ENCODE measurements around the gene SREK1. TPM values are rescaled to one million over a fixed set of nuclear protein-coding genes. Genes with fewer than 3 reads are reported as not detected.

SREK1 gene
- total RNA-seq, 1 experiment from 2014 or later, result 65.6 TPM

- peak; percentile 44; the same call in 1 of the 2 replicates for ATAC-seq
- RAD21 ChIA-PET (ENCODE audit: low non-redundant PET in 1 of 2, low total read pairs in 2 of 2, uncharacterized antibody in 2 of 2, unreplicated experiment in 2 of 2), result interaction anchor here in 1 of 2 experiments (0.6 kb wide), 1 partner anchor 554 kb away, joined by 3 read pairs; no protein-coding TSS in a partner anchor
- TSS peak; percentile 99 for BruUV-seq (replicated peaks)
- TF ChIP-seq JUND (IDR thresholded peaks at IDR 0.05) (no peak), SP1 (IDR thresholded peaks at IDR 0.05; ENCODE audit: low read depth) (no peak), CBX3 (IDR thresholded peaks at IDR 0.05; ENCODE audit: low read depth) (no peak), CTCF (IDR thresholded peaks at IDR 0.05 in 2 of 3, conservative IDR thresholded peaks at IDR 0.05 in 1 of 3; ENCODE audit: borderline replicate concordance in 1 of 3, insufficient read depth in 1 of 3, low read depth in 2 of 3, low read length in 2 of 3) (no peak)
- POLR2A ChIA-PET, result interaction anchor here (1.2 kb wide), 1 partner anchor 13 kb away, joined by 6 read pairs; no protein-coding TSS in a partner anchor
- H4K20me1 ChIP-seq (ENCODE audit: insufficient read depth), result peaks cover 6% of the 10 kb centered on the region; the same call in 1 of the 2 replicates
- peaks cover 0 to 9% of the 10 kb centered on the region in 2 experiments; a peak in 1 of 4 replicates for H3K36me3 ChIP-seq (ENCODE audit: control insufficient read depth in 1 of 2, insufficient read depth in 2 of 2, low read length in 2 of 2)
- peaks cover 41% of the 10 kb centered on the region for H3K79me2 ChIP-seq (ENCODE audit: insufficient read depth, low read length)
- peak overlapping the region; percentile 81 for H3K9ac ChIP-seq (ENCODE audit: low read length)
- no peaks in the 10 kb centered on the region for H3K9me2 ChIP-seq (ENCODE audit: insufficient read depth)
- intact Hi-C loops (cut with micrococcal nuclease), result loop anchor here (2.0 to 5.0 kb wide), 3 partner anchors 217 to 421 kb away; partner anchors contain the start of genes ERBIN, NLN and SGTB
- H3K9me3 ChIP-seq (ENCODE audit: control insufficient read depth in 1 of 2, insufficient read depth in 1 of 2, low read depth in 1 of 2, low read length in 2 of 2), result no peaks in the 10 kb centered on the region
- DNase-seq (ENCODE audit: low read depth, low spot score), result no peak
- peak overlapping the region; percentile 89 for H3K27ac ChIP-seq (ENCODE audit: low read depth, low read length)
- peak overlapping the region; percentile 89 for H3K4me2 ChIP-seq (ENCODE audit: low read length)
- CTCF ChIA-PET, result no interaction called here
- H3K4me3 ChIP-seq (replicated peaks in 1 of 2; ENCODE audit: low read depth in 1 of 2, low read length in 2 of 2), result peak overlapping the region; percentile 74 to 84
- peaks cover 7 to 19% of the 10 kb centered on the region in 2 experiments; a peak in 3 of 4 replicates for H3K4me1 ChIP-seq (ENCODE audit: control insufficient read depth in 1 of 2, insufficient read depth in 2 of 2, low read length in 2 of 2)
- peak overlapping the region; percentile 77 for H2AFZ ChIP-seq (ENCODE audit: low read depth, low read length, poor library complexity, severe bottlenecking)
- no peaks in the 10 kb centered on the region for H3K27me3 ChIP-seq (ENCODE audit: insufficient read depth, low read length)
Measured at GRCh38 chr5:66143473-66144073, 527 bp upstream of the SREK1 start.

- H3K9me3 ChIP-seq (ENCODE audit: control insufficient read depth in 1 of 2, insufficient read depth in 1 of 2, low read depth in 1 of 2, low read length in 2 of 2), result no peaks in the 10 kb centered on the region
- intact Hi-C loops (cut with micrococcal nuclease), result loop anchor here (2.0 to 5.0 kb wide), 3 partner anchors 218 to 422 kb away; partner anchors contain the start of genes ERBIN, NLN and SGTB
- ATAC-seq, result peak; percentile 41
- H3K27ac ChIP-seq (ENCODE audit: low read depth, low read length), result peak overlapping the region; percentile 89
- H3K36me3 ChIP-seq (ENCODE audit: control insufficient read depth in 1 of 2, insufficient read depth in 2 of 2, low read length in 2 of 2), result peaks cover 0 to 9% of the 10 kb centered on the region in 2 experiments; a peak in 1 of 4 replicates
- H3K9me2 ChIP-seq (ENCODE audit: insufficient read depth), result no peaks in the 10 kb centered on the region
- POLR2A ChIA-PET, result interaction anchor here (1.2 kb wide), 1 partner anchor 11 kb away, joined by 6 read pairs; no protein-coding TSS in a partner anchor
- BruUV-seq (replicated peaks), result no TSS peak
- no peak overlapping the region for H2AFZ ChIP-seq (ENCODE audit: low read depth, low read length, poor library complexity, severe bottlenecking)
- H4K20me1 ChIP-seq (ENCODE audit: insufficient read depth), result peaks cover 14% of the 10 kb centered on the region; the same call in 1 of the 2 replicates
- TF ChIP-seq YY1 (IDR thresholded peaks at IDR 0.05; ENCODE audit: extremely low read depth, insufficient replicate concordance, low read depth, low read length) (peak; percentile 93), FOSL1 (IDR thresholded peaks at IDR 0.05; ENCODE audit: low read depth) (no peak), ZFX (IDR thresholded peaks at IDR 0.05) (peak; percentile 4; the same call in 1 of the 2 replicates), EGR1 (IDR thresholded peaks at IDR 0.05; ENCODE audit: low read depth) (peak; percentile 39), MAX (IDR thresholded peaks at IDR 0.05) (0 out of 2 replicates have a peak, but pooled peaks have one; percentile 69)
- CTCF ChIA-PET, result no interaction called here
- peak overlapping the region; percentile 74 to 84 for H3K4me3 ChIP-seq (replicated peaks in 1 of 2; ENCODE audit: low read depth in 1 of 2, low read length in 2 of 2)
- peak overlapping the region; percentile 89 for H3K4me2 ChIP-seq (ENCODE audit: low read length)
- H3K79me2 ChIP-seq (ENCODE audit: insufficient read depth, low read length), result peaks cover 54% of the 10 kb centered on the region
- no peaks in the 10 kb centered on the region for H3K27me3 ChIP-seq (ENCODE audit: insufficient read depth, low read length)
- DNase-seq (ENCODE audit: low read depth, low spot score), result no peak
- peaks cover 7 to 19% of the 10 kb centered on the region in 2 experiments; a peak in 3 of 4 replicates for H3K4me1 ChIP-seq (ENCODE audit: control insufficient read depth in 1 of 2, insufficient read depth in 2 of 2, low read length in 2 of 2)
- RAD21 ChIA-PET (ENCODE audit: low non-redundant PET in 1 of 2, low total read pairs in 2 of 2, uncharacterized antibody in 2 of 2, unreplicated experiment in 2 of 2), result interaction anchor here in 1 of 2 experiments (0.6 kb wide), 1 partner anchor 229 kb away, joined by 3 read pairs; no protein-coding TSS in a partner anchor
- peak overlapping the region; percentile 81 for H3K9ac ChIP-seq (ENCODE audit: low read length)
Measured at GRCh38 chr5:66144834-66145390, 812 bp downstream of the SREK1 start.
